Lower lobe of right lung (tissue), 2 donors: ENCODE results near the gene KLHDC8A. TPM values are rescaled to one million over a fixed set of nuclear protein-coding genes. Genes with fewer than 3 reads are reported as not detected.
"Not testable (repeated sequence)": the region's sequence is repeated elsewhere in the genome, so short reads cannot be mapped to it uniquely, and the experiment has no call there.

ENCODE experiments used
- ATAC-seq, 2 donors: fragments of 200-7000 bp; cut with Tn5 transposase; one replicate each; pipeline ENCODE4 v1.9.1; 2020 to 2022; ENCODE audit warnings: mild to moderate bottlenecking in 2 of 2, moderate library complexity in 2 of 2
- DNase-seq: peaks from one replicate; pipeline ENCODE4 v3.0.0-alpha.2; 2020
- H3K27ac ChIP-seq: fragments of 200-600 bp; one replicate; pipeline ENCODE4 v1.8.0; 2022
- H3K27me3 ChIP-seq: fragments of 200-600 bp; one replicate; pipeline ENCODE4 v1.8.0; 2022; ENCODE audit warnings: low read depth
- H3K36me3 ChIP-seq: fragments of 200-600 bp; one replicate; pipeline ENCODE4 v1.8.0; 2022; ENCODE audit warnings: mild to moderate bottlenecking
- H3K4me1 ChIP-seq: fragments of 200-600 bp; one replicate; pipeline ENCODE4 v1.8.0; 2022
- H3K4me3 ChIP-seq: fragments of 200-600 bp; one replicate; pipeline ENCODE4 v1.8.0; 2022; ENCODE audit warnings: mild to moderate bottlenecking
- H3K9me3 ChIP-seq: fragments of 200-600 bp; one replicate; pipeline ENCODE4 v1.8.0; 2022
- intact Hi-C: fragments of 100-400 bp; cut with DNase I; formaldehyde crosslinking; loops from one replicate; pipeline ENCODE4 v1.11.0; 2022
- total RNA-seq: library from RNA; stranded (reverse); fragmentation: NEBNext Ultra II Directional; extraction: Animal tissue kit (Norgen Biotek cat#: 25700); gene quantifications from one replicate; pipeline ENCODE4 v1.2.1, GENCODE V29; 2021
- TF ChIP-seq, protein P1 (sequence below): fragments of 200-600 bp; IDR thresholded peaks from one replicate; pipeline ENCODE4 v1.8.0; 2022; ENCODE audit warnings: antibody characterized with exemption, mild to moderate bottlenecking
- donor health status: DM: no; HTN: yes; CAD: no; lungs with severe emphysema.

Gene KLHDC8A
- total RNA-seq, 1 donor from 2014 or later, result 0.97 TPM

DNA sequence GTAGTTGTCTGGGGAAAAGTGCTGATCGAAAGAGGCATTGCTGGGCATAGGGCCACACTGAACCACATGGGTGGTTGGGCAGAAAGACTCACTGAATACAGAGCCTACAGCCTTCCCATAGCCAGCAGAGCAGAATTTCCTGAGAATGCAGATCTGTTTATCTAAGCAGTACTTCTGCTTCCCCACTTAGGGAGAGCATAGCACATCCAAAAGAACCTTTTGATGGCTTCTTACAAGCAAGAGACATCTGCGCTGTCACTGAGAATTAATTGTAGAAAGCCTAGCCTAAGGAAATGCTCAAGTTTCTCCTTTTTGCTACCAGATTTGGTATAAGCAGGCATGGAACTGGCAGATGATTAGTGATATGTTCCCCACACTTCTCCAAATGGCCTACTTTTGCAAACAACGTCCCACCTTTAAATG lies 13.0 kb upstream of the KLHDC8A start:
- ATAC-seq (no peak), DNase-seq (no peak)
- intact Hi-C loops, result no loop called here
- Histone ChIP-seq H3K4me1 (peaks cover 22% of the 10 kb centered on the region), H3K27me3 (no peaks in the 10 kb centered on the region), H3K27ac (no peak overlapping the region), H3K36me3 (no peaks in the 10 kb centered on the region), H3K4me3 (no peak overlapping the region), H3K9me3 (no peaks in the 10 kb centered on the region)
- TF ChIP-seq, protein P1, sequence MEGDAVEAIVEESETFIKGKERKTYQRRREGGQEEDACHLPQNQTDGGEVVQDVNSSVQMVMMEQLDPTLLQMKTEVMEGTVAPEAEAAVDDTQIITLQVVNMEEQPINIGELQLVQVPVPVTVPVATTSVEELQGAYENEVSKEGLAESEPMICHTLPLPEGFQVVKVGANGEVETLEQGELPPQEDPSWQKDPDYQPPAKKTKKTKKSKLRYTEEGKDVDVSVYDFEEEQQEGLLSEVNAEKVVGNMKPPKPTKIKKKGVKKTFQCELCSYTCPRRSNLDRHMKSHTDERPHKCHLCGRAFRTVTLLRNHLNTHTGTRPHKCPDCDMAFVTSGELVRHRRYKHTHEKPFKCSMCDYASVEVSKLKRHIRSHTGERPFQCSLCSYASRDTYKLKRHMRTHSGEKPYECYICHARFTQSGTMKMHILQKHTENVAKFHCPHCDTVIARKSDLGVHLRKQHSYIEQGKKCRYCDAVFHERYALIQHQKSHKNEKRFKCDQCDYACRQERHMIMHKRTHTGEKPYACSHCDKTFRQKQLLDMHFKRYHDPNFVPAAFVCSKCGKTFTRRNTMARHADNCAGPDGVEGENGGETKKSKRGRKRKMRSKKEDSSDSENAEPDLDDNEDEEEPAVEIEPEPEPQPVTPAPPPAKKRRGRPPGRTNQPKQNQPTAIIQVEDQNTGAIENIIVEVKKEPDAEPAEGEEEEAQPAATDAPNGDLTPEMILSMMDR, result no peak

DNA sequence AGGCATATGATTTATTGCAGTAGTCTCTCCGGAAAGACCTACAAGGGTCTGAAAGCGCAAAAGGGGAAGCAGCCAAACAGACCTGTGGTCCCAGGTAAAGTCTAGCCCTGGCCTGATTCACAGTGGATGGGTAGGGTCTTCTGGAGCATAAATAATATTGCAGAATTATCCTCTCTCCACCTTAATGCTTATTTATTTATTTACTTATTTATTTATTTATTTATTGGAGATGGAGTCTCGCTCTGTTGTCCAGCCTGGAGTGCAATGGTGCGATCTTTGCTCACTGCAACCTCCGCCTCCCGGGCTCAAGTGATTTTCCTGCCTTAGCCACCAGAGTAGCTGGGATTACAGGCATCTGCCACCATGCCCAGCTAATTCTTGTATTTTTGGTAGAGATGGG lies 11.8 kb upstream of the KLHDC8A start:
- Histone ChIP-seq H3K9me3 (no peaks in the 10 kb centered on the region), H3K27me3 (no peaks in the 10 kb centered on the region), H3K27ac (no peak overlapping the region), H3K4me1 (peaks cover 11% of the 10 kb centered on the region), H3K4me3 (no peak overlapping the region), H3K36me3 (no peaks in the 10 kb centered on the region)
- DNase-seq, result no peak
- TF ChIP-seq, protein P1, result no peak
- intact Hi-C loops, result no loop called here
- no peak for ATAC-seq

DNA sequence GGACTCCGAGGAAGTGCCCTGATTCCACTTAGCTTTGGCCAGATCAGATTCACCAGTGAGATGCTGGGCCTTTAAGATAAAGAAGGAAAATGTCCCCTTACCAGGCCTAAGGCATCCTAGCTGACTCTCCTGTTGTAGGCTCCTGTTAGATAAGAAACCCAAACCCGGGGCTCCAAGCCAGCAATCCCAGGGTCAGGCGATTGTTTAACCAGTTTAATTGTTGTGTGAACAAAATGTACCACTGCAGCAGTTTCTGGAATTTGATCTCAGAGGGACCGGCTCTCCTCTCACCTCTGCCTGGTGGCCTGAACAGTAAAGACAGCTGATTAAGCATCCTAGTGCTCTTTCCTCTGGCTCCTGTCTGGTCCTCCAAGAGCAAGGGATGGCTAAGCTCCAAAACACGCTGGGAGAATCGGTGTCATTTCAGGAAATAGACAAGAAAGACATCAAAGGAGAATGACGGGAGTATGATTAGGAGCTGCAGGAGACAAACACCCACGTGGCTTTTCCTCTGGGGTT lies 9.3 kb upstream of the KLHDC8A start:
- ATAC-seq (peak in 1 of 2 donors; percentile 42), DNase-seq (no peak)
- no peaks in the 10 kb centered on the region for H3K27me3 ChIP-seq
- H3K36me3 ChIP-seq, result no peaks in the 10 kb centered on the region
- no peak overlapping the region for H3K4me3 ChIP-seq
- intact Hi-C loops, result no loop called here
- no peak overlapping the region for H3K27ac ChIP-seq
- H3K4me1 ChIP-seq, result no peaks in the 10 kb centered on the region
- TF ChIP-seq, protein P1, result no peak
- H3K9me3 ChIP-seq, result no peaks in the 10 kb centered on the region

DNA sequence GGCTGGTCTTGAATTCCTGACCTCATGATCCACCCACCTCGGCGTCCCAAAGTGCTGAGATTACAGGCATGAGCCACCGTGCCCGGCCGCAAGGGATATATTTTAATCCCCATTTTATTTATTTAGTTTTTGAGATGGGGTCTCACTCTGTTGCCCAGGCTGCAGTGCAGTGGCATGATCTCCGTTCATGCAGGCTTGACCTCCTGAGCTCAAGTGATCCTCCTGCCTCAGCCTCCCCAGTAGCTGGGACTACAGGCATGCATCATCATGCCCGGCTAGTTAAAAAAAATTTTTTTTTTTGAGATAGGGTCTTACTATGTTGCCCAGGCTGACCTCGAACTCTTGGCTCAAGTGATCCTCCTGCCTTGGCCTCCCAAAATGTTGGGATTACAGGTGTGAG lies 8.4 kb upstream of the KLHDC8A start:
- H3K27me3 ChIP-seq, ATAC-seq, H3K36me3 ChIP-seq, H3K27ac ChIP-seq, H3K4me3 ChIP-seq, DNase-seq, H3K9me3 ChIP-seq, intact Hi-C loops, H3K4me1 ChIP-seq: not testable (repeated sequence)

DNA sequence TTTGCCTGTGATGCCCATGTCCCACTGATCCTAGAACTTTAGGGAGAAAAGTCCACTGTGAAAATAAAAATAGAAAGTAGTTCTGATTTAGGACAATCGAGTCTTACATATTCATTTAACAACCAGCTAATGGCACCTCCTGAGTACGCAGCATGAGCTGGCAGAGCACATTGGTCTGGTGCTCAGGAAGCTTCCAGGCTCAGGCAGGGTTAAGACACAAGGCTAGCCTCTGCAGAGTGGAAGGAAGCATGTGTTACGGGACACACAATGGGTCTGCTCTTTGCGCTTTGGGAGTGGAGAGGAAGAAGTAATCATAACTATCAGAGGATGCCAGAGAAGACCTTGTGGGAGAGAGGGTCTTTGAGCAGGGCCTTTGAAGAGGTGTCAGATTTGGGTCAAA lies 4.2 kb upstream of the KLHDC8A start:
- H3K4me3 ChIP-seq, result no peak overlapping the region

More for the DNA sequence above, 4.2 kb upstream of the KLHDC8A start:
- Histone ChIP-seq H3K27ac (no peak overlapping the region), H3K27me3 (peaks cover 9% of the 10 kb centered on the region), H3K36me3 (no peaks in the 10 kb centered on the region), H3K9me3 (no peaks in the 10 kb centered on the region), H3K4me1 (no peaks in the 10 kb centered on the region)
- DNase-seq, result no peak
- ATAC-seq, result no peak
- intact Hi-C loops, result no loop called here
- TF ChIP-seq, protein P1, result no peak
